Gastrocnemius medialis (tissue), 4 donors: ENCODE data around the gene CALN1.

Experiments
- CTCF ChIP-seq, 5 experiments: fragments of 450-650 bp in 3 of 5; fragments of 200-600 bp in 2 of 5; sonication (generic) in 2 of 5; IDR thresholded peaks in 4 of 5; conservative IDR thresholded peaks in 1 of 5; 1 replicate in 4 of 5; 2 replicates in 1 of 5; pipeline ENCODE4 v1.5.1; 2016 to 2019; ENCODE audit warnings: antibody characterized with exemption in 5 of 5, mild to moderate bottlenecking in 3 of 5, moderate library complexity in 3 of 5
- POLR2A ChIP-seq, 2 donors: fragments of 450-650 bp; IDR thresholded peaks; one replicate each; pipeline ENCODE4 v1.6.1; 2017; ENCODE audit warnings: antibody characterized with exemption in 2 of 2, mild to moderate bottlenecking in 2 of 2, moderate library complexity in 2 of 2

GRCh38 chr7:72321081-72321480, 91.1 kb downstream of the CALN1 start:
- TF ChIP-seq CTCF (IDR thresholded peaks at IDR 0.05 in 4 of 5, conservative IDR thresholded peaks at IDR 0.05 in 1 of 5): no peak
- no peak for TF ChIP-seq POLR2A (IDR thresholded peaks at IDR 0.05)
